GM18517 (cell line): Measurements from ENCODE around the gene SCEL.
"Not testable (repeated sequence)": the region's sequence is repeated elsewhere in the genome, so short reads cannot be mapped to it uniquely, and the experiment has no call there.

Experiments
- ATAC-seq: cut with Tn5 transposase; IDR thresholded peaks from one replicate; pipeline ENCODE4 v1.9.1; 2021; ENCODE audit warnings: mild to moderate bottlenecking, moderate library complexity; ENCODE audit not compliant: unreplicated experiment

SCEL gene

DNA sequence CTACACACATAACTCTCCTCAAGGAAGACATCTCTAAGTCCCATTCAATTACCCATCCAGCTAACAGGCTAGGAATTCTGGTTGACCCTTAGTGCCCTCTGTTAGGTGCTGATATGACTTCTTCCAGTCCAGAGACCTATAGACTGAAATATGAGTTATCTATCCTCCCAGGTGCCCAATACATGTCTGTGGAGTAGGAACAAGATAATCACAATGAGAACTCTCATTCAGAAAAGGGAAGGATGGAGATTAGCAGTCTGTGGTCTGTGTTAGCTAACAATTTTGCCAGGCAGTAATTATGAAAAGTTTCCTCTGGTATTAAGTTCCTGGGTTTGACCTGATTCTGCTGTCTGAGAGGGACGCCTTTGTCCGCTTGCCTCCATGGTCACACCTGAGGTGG, 117.8 kb downstream of the SCEL start:
- no peak for ATAC-seq

DNA sequence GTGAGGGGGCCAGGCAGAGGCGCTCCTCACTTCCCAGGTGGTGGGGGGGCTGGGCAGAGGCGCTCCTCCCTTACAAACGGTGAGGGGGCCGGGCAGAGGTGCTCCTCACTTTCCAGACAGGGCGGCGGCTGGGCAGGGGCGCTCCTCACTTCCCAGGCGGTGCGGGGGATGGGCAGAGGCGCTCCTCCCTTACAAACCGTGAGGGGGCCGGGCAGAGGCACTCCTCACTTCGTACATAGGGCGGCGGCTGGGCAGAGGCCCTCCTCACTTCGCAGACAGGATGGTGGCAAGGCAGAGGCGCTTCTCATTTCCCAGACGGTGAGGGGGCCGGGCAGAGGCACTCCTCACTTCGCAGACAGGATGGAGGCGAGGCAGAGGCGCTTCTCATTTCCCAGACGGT, 124.5 kb downstream of the SCEL start:
- ATAC-seq: not testable (repeated sequence)

DNA sequence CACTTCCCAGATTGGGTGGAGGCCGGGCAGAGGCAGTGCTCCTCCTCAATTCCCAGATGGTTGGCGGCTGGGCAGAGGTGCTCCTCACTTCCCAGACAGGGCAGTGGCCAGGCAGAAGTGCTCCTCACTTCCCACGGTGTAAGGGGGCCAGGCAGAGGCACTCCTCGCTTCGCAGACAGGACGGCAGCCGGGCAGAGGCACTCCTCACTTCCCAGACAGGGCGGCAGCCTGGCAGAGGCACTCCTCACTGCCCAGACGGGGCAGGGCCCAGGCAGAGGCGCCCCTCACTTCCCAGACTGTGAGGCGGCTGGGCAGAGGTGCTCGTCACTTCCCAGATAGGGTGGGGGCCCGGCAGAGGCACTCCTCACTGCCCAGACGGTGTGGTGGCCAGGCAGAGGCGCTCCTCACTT, 125.3 kb downstream of the SCEL start:
- no peak for ATAC-seq

DNA sequence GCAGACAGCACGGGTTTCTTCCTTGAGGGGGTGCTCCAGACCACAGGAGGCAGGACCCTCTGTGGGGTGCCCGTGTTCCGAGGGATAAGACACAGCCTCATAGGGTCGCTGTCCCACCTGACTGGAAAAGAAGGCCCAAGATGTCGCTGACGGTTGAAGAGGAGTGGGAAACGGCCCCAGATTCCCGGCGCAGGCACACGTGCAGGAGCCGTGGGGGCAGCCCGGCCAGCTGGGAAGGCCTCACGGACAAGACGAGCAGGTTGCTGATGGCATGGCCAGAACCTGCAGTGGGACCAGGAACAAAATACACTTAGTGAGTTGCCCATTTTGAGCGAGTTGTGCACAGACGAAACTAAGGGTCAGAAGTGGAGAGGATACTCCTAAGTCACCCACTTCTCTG, 126.8 kb downstream of the SCEL start:
- not testable (repeated sequence) for ATAC-seq

DNA sequence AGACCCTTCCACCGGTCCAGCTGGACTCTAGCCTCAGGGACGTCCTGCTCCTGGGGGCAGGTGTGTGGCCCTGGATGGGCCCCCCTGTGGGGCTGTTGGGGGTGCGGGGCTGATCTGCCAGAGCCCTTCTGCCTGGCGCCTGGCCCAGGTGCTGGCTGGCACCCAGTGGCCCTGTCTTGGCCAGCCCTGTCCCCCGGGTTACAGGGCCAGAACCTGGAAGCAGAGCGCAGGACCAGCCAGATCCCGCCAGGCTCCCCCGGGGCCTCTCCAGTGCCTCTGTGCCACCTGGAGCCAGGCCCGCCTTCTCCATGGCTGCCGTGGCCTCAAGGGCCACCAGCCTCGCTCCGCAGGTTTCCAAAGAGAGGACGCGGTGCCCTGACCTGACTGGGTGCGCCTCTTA, 127.3 kb downstream of the SCEL start:
- not testable (repeated sequence) for ATAC-seq

DNA sequence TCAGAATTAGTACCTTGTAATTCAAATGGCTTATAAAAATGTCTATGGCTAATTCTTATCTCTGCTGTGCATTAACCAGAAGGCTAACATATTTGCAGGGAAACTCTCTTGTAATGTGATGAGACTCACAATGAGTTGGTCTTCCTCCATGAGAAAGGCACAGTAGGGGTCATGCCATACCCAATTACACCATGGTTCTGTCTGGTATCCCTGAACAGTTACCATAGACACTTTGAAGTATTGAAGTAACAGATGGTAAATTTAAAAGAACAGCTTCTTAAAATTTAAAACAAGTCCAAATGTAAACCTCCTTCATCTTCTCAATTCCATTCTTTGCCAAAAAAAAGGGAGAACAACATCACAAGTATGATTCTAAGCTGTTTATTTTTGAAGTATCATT, 139.3 kb downstream of the SCEL start:
- no peak for ATAC-seq

DNA sequence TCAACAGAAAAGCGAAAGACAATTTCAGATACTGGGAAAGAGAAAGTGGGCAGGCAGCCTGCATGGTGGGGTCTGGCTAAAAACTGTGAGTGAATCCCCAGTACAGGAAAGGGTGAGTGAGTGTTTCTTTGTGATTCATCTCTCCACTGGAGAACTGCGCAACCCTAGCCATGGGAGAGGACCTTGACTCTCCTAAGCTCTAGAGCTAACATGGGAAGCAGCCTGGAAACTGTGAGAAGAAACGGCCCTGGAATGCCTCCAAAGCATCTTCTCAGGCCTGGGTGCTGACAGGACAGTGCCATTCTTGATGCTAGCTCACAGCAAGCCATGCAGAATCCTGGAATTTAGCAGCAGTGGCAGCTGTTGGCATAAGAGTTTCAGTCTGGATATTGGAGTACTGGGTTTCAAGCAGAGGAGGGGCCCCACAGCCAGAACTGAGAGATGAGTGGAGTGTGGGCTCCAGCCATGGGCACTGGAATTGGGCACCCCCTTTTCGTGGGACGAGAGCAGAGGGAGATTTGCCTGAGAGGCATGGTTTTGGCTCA, 143.3 kb downstream of the SCEL start:
- ATAC-seq: no peak

DNA sequence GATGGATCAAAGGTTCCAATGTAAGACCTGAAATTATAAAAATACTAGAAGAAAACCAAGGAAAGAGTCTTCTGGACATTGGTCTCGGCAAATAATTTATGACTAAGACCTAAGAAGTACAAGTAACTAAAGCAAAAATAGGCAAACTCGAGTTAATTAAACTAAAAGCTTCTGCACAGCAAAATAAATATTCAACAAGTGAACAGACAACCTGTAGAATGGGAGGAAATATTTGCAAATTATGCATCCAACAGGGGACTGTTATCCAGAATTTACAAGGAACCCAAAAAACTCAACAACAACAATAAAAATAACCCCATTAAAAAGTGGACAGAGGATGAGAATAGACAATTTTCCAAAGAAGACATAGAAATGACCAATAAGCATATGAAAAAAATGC, 152.3 kb downstream of the SCEL start:
- no peak for ATAC-seq

DNA sequence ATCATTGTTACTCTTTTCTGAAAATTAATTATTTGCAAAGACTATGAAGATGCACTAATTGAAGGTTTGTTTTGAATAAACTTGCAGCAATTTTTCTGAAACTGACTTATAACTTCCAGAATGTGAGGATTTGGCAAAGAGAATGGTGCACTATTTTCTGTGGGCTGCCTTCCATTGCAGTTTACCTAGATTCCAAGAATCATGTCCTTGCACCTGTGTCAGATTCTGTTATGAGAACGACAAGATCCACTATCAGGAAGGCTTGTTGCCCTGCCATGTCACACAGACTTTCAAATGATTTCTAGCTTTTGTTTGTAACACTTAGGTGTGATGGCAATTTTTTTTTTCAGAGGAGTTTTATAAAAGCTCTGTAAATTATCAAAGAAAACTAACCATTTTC, 156.4 kb downstream of the SCEL start:
- ATAC-seq: no peak

DNA sequence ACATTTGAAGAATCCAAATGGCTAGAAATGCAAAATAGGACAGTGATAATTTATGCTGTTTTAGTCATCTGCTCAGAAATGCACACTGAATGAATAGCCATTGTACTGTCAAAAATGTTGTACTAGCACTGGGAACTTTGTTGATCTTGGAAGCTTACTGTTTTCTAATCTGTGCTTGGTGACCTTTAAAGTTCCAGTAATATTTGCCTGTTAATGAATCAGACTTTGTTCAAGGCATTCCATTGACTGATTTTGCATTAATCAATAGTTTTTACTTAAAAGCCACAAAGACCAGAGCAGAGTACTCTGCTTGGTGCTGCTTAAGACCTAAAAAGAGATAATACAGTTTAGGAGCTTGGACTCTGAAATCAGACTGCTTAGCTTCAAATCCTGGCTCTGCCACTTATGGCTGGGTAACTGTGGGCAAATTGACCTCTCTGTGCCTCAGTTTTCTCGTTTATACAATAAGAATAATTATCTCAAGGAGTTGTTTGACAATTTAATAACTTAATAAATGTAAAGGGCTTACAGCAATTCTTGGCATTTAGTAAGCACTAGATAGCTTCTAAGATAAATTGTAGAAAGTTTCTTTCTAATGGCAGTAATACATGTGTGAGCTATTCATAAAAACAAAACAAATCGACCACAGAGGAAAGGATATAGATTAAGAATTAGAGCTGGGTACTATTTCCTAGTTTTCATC, 157.4 kb downstream of the SCEL start:
- ATAC-seq: no peak

DNA sequence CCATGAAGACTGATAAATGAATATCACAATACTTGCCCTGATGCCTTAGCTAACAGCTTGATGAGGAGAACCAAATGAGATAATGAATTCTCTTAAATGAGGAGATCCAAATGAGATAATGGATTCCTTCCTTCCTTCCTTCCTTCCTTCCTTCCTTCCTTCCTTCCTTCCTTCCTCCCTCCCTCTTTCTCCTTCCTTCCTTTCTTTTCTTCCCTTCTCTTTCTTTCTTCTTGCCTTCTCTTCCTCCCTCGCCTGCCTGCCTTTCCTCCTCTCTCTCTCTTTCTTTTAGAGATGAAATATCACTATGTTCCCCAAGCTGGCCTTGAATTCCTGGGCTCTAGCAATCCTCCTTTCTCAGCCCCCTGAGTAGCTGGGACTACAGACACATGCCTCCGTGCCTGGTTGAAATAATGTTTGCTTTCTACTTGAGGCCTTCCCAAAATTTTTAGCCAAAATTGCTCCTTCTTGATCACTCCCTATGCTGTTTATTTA, 158.0 kb downstream of the SCEL start:
- ATAC-seq: no peak
